H1 (cell line): ENCODE results near the gene SPACA4. TPM values are rescaled to one million over a fixed set of nuclear protein-coding genes. Genes with fewer than 3 reads are reported as not detected.

Experiments used
- RNF2 ChIP-seq: fragments of 200-900, 300-1000 bp; sonication (generic); IDR thresholded peaks from 2 replicates; pipeline ENCODE4 v1.7.1; 2016; ENCODE audit warnings: borderline replicate concordance, low read depth, mild to moderate bottlenecking, antibody characterized with exemption, low read length; ENCODE audit not compliant: poor library complexity, severe bottlenecking; ENCODE audit errors: missing control alignments
- polyA plus RNA-seq, 7 experiments: library from polyadenylated mRNA; depleted of rRNA in 3 of 7; stranded (reverse) in 5 of 7; unstranded in 2 of 7; fragments of >200 nt in 5 of 7; fragments of 200-250 nt in 2 of 7; gene quantifications; 1 replicate in 5 of 7; 2 replicates in 1 of 7; 4 replicates in 1 of 7; pipeline versions ENCODE4 v1.2.1 to v1.2.3, GENCODE V29; 2011 to 2013; ENCODE audit warnings: missing spikeins in 2 of 7, mixed read lengths in 2 of 7
- total RNA-seq: library from RNA; stranded (reverse); fragmentation: NEBNext Ultra II Directional; extraction: Animal tissue kit (Norgen Biotek cat#: 25700); gene quantifications from 2 replicates; pipeline ENCODE4 v1.2.1, GENCODE V29; 2021

The SPACA4 gene
- total and polyA plus RNA-seq, 2 of the 8 experiments (the other 6 are each of a cell fraction or from before 2014, with no cell fraction given), result not detected

GRCh38 chr19:48632692-48633147 lies 26.2 kb downstream of the SPACA4 start (continued):
- TF ChIP-seq RNF2, result no peak
